Middle frontal gyrus (tissue), 1 donor: ENCODE data around the gene FRAT2.

ENCODE experiments used
- DNase-seq: peaks from one replicate; pipeline ENCODE4 v3.0.0-alpha.2; 2015; ENCODE audit warnings: low spot score; ENCODE audit errors: extremely low spot score

The FRAT2 gene

GRCh38 chr10:97327348-97328294 is 6.9 kb downstream of the FRAT2 start:
- DNase-seq, result no peak

- DNase-seq, result no peak
These were observed 8.8 kb downstream of the FRAT2 start for GRCh38 chr10:97325754-97326153.

DNA sequence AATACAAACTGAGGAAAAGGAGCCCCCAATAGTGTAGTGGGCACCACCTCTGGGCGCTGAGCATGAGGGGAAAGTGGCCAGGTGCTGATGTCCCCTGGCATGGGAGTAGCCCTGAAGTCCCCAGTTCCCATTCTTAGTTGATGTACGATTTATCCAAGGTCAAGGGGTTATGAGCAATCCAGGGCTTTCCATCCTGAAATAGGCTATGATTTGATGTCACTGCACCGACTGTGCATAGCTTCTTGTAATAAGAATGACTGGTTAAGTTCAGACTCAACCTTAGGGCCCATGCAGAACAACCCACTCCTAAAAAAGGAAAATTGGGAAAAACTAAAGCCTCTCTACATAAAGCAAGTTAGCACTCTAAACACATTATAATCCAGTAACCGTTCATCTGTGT is 11.0 kb downstream of the FRAT2 start:
- DNase-seq, result no peak

DNA sequence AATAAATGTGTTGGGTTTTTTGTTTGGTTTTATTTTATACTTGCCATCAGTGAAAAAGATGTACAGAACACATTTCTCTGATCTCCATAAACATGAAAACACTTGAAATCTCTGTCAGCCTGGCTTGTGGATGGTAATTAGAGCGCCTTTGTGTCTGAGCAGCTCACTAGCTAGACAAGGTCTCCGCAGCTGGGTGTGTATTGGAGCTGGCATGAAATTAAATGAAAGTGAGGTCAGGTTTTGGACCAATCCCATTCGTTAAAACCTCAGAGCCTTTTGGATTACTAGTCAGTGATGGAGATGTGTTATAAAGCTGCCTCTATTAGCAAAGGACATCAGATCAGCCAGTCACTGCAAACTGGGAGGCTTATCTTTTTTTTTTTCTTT is 12.7 kb downstream of the FRAT2 start:
- no peak for DNase-seq

DNA sequence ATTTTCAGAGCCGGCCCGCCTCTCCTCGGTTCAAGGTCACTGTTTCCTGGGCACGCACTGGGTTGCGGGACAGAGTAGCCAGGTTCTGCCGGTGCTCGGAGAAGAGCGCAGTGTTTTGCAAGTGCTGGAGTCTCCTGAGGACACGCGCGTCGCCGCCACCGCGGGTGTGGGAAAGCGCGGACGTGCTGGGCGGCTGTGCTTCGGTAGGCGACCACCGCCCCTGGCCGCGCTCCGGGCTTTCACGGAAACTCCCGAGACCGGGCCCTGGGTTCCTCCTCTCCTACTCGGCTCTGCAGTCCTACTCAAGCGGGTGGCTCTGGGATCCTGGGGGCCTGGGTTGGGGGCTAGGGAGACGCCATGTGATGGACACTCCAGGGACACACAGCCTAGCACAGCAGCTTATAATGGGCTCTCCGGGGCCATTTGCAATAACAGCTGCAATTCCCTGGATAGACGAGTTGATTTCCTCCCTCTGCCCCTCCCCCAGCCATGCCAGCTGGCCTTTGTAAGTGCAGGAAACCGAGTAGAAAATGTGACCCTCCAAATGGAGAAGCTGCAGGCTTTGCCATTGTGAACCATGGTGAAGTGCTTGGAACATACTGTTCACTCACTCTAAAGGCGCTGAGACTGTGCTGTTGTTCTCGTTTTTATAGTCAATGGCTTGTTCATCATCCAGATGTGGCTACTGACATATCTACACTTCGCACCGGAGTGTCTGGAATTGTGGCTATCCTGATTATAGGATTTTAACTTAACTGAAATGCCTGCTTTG is 13.3 kb downstream of the FRAT2 start:
- no peak for DNase-seq

DNA sequence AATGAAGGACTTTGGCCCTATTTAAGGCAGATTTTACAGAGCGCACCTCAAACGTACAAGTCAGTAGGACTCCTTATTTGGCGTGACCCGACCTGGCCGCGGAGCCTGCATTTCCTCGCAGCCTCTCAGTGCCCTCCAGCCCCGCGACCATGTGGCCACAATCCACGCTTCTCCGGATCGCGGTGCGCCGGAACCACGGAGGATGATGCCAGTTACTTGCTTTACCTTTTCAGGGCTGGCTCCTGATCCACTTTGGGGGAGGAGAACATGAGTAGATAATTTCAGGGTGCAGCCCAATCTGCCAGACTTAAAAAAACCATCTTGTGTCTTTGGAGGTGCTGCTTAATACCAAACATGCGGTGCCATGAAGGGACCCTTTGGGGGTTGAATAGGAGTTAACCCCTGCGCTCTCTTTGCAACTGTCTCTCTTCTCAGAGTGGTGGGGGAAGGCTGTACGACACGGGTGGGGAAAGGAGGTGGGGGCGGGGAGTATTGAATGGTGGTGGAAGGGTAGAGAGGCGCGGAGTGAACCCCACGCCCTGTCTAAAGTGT is 14.0 kb downstream of the FRAT2 start:
- no peak for DNase-seq

DNA sequence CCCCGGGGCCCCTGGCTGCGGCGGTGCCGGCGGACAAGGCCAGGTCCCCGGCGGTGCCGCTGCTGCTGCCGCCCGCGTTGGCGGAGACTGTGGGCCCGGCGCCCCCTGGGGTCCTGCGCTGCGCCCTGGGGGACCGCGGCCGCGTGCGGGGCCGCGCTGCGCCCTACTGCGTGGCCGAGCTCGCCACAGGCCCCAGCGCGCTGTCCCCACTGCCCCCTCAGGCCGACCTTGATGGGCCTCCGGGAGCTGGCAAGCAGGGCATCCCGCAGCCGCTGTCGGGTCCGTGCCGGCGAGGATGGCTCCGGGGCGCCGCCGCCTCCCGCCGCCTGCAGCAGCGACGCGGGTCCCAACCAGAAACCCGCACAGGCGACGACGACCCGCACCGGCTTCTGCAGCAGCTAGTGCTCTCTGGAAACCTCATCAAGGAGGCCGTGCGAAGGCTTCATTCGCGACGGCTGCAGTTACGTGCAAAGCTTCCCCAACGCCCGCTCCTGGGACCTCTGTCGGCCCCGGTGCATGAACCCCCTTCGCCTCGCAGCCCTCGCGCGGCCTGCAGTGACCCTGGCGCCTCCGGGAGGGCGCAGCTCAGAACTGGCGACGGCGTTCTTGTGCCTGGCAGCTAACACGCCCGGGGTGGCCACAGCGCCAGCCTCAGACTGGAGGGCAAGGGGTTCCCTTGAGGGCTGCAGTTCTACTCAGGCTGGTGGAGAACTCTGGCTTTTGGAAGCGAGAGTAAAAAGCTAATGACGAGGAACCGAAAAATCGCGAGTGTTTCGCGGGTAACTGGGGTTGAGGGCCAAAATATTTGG is 14.7 kb downstream of the FRAT2 start:
- no peak for DNase-seq

GRCh38 chr10:97318772-97319651 is 15.5 kb downstream of the FRAT2 start, which contains the start of gene FRAT1:
FRAT1 (plus strand) TSS chr10:97319271; CDS start chr10:97319454, 183 bp downstream.
- peak; percentile 69 for DNase-seq

DNA sequence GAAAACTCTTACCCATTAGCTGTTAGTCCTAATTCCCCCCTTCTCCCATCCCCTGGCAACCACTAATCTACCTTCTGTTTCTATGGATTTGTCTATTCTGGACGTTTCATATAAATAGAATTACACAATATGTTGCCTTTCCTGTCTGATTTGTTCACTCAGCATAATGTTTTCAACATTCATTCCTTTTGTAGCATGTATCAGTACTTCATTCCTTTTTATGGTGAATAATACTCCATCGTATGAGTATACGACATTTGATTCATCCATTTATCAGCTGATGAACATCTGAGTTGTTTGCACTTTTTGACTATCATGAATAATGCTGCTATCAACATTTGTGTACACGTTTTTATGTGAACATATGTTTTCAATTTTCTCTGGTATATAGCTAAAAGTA is 19.9 kb downstream of the FRAT2 start:
- DNase-seq, result no peak

DNA sequence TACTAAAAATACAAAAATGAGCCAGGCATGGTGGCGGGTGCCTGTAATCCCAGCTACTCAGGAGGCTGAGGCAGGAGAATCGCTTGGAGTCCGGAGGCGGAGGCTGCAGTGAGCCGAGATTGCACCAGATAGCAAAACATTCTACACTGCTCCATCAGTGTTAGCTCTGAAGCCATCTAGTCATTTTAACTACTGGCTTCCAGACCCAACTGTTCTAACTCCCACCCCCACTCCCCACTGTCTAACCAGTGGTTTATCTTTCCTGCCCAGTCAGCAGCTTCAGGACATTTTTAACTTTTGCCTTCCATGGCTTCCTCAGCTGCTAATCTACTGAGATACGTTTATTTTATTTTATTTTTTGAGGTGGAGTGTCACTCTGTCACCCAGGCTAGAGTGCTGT is 21.6 kb downstream of the FRAT2 start:
- no peak for DNase-seq

DNA sequence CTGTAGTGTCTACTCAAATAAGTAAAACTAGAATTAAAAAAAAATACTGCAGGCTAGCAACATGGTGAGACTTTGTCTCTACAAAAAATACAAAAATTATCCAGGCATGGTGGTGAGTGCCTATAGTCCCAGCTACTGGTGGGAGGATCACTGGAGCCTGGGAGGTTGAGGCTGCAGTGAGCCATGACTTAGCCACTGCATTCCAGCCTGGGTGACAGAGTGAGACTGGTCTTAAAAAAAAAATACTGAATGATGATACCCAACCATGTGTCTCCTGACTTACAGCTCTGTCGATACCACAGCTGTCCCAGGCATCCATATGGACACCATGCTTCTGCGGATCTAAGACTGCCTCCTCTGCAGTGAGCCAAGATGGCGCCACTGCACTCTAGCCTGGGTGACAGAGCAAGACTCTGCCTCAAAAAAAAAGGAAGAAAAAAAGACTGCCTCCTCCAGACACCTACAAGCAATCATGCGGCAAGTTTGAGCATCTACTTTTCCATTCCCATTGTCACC is 23.4 kb downstream of the FRAT2 start:
- no peak for DNase-seq

GRCh38 chr10:97307866-97308780 is 26.4 kb downstream of the FRAT2 start:
- no peak for DNase-seq

GRCh38 chr10:97307441-97307840 is 27.1 kb downstream of the FRAT2 start:
- no peak for DNase-seq

- no peak for DNase-seq
These were observed 32.3 kb downstream of the FRAT2 start for GRCh38 chr10:97302088-97302791.

DNA sequence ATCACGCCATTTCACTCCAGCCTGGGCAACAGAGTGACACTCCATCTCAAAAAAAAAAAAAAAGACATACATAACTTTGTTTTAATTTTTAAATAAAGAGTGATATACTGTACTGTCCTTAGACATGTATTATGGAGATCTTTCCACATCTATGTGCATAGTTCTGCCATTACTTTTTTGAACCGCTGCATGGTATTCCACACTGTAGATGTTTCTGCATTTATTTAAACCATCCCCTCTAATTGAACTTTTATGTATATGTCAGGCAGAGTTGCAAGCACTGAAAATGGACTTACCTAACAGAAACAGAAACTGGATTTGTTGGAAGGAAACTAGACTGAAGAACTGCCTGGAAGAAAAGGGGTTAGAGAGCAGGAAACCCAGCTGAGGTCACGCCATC is 33.5 kb downstream of the FRAT2 start:
- no peak for DNase-seq

GRCh38 chr10:97298223-97298571 is 36.3 kb downstream of the FRAT2 start:
- no peak for DNase-seq

GRCh38 chr10:97297556-97298222 is 36.8 kb downstream of the FRAT2 start:
- no peak for DNase-seq

DNA sequence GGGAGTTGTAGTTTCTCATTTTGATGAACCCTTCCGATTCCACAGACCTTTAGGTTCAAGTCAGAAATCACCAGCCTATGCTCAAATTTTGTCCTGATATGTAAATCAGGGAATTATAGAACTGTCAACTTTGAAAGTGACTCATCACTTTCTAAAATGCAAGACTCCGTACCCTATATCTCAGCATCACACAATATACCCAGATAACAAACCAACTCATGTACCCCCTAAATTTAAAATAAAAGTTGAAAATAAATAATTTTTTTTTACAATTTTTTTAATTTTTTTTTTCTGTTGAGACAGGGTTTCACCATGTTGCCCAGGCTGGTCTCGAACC is 41.7 kb downstream of the FRAT2 start:
- peak; percentile 20 for DNase-seq
